Mesenchymal stem cell (in vitro differentiated cells and primary cell): ENCODE results near the gene AGAP1.

Experiments used
- DNase-seq: peaks from one replicate; pipeline ENCODE4 v3.0.0-alpha.2; 2013
- H2AFZ ChIP-seq: one replicate; pipeline ENCODE4 v1.6.1; 2013; ENCODE audit warnings: low read depth, mild to moderate bottlenecking, control low read depth, inconsistent platforms, low read length, moderate library complexity
- H2AK5ac ChIP-seq: 2 replicates; pipeline ENCODE4 v1.6.1; 2013; ENCODE audit warnings: low read length, moderate library complexity, mild to moderate bottlenecking, inconsistent platforms; ENCODE audit not compliant: severe bottlenecking
- H2BK120ac ChIP-seq: one replicate; pipeline ENCODE4 v1.6.1; 2013; ENCODE audit warnings: low read depth, mild to moderate bottlenecking, inconsistent platforms, low read length, moderate library complexity
- H2BK12ac ChIP-seq, 2 experiments: one replicate each; pipeline ENCODE4 v1.6.1; 2013; ENCODE audit warnings: inconsistent platforms in 2 of 2, low read length in 2 of 2, mild to moderate bottlenecking in 2 of 2, moderate library complexity in 2 of 2, control low read depth in 1 of 2
- H2BK15ac ChIP-seq: one replicate; pipeline ENCODE4 v1.6.1; 2013; ENCODE audit warnings: mild to moderate bottlenecking, low read depth, inconsistent platforms; ENCODE audit not compliant: poor library complexity, severe bottlenecking
- H2BK5ac ChIP-seq: 2 replicates; pipeline ENCODE4 v1.6.1; 2013; ENCODE audit warnings: low read depth, mild to moderate bottlenecking, low read length, control low read depth, inconsistent platforms; ENCODE audit not compliant: poor library complexity, severe bottlenecking
- H3K14ac ChIP-seq, 2 experiments: one replicate each; pipeline ENCODE4 v1.6.1; 2013; ENCODE audit warnings: inconsistent platforms in 2 of 2, low read length in 2 of 2, control low read depth in 1 of 2, mild to moderate bottlenecking in 1 of 2, moderate library complexity in 1 of 2
- H3K18ac ChIP-seq, 2 experiments: one replicate each; pipeline ENCODE4 v1.6.1; 2013; ENCODE audit warnings: inconsistent platforms in 2 of 2, low read length in 2 of 2, control low read depth in 1 of 2, low read depth in 1 of 2, mild to moderate bottlenecking in 1 of 2
- H3K23ac ChIP-seq, 2 experiments: one replicate each; pipeline ENCODE4 v1.6.1; 2013; ENCODE audit warnings: inconsistent platforms in 2 of 2, low read length in 2 of 2, mild to moderate bottlenecking in 2 of 2, moderate library complexity in 2 of 2, control low read depth in 1 of 2
- H3K27ac ChIP-seq: 2 replicates; pipeline ENCODE4 v1.5.1; 2013; ENCODE audit warnings: mild to moderate bottlenecking, moderate library complexity, low read length, control low read depth, inconsistent platforms; ENCODE audit not compliant: poor library complexity, severe bottlenecking
- H3K27me3 ChIP-seq, 2 experiments: 2 replicates each; pipeline versions ENCODE4 v1.6.1 to v1.7.0; 2013; ENCODE audit warnings: low read length in 2 of 2, mild to moderate bottlenecking in 2 of 2, moderate library complexity in 2 of 2, control low read depth in 1 of 2, inconsistent platforms in 1 of 2; ENCODE audit not compliant: control insufficient read depth in 1 of 2, insufficient read depth in 1 of 2
- H3K36me3 ChIP-seq, 2 experiments: 2 replicates each; pipeline versions ENCODE4 v1.6.1 to v1.7.0; 2013; ENCODE audit warnings: low read length in 2 of 2, control low read depth in 1 of 2, inconsistent platforms in 1 of 2, low read depth in 1 of 2, mild to moderate bottlenecking in 1 of 2; ENCODE audit not compliant: insufficient read depth in 2 of 2, control insufficient read depth in 1 of 2
- H3K4ac ChIP-seq, 2 experiments: one replicate each; pipeline ENCODE4 v1.6.1; 2013; ENCODE audit warnings: inconsistent platforms in 2 of 2, low read length in 2 of 2, mild to moderate bottlenecking in 2 of 2, moderate library complexity in 2 of 2, control low read depth in 1 of 2, low read depth in 1 of 2
- H3K4me1 ChIP-seq: 2 replicates; pipeline ENCODE4 v1.6.1; 2013; ENCODE audit warnings: low read depth, low read length, control low read depth; ENCODE audit not compliant: control insufficient read depth, insufficient read depth
- H3K4me2 ChIP-seq: 2 replicates; pipeline ENCODE4 v1.6.1; 2013; ENCODE audit warnings: low read length, mild to moderate bottlenecking, inconsistent platforms; ENCODE audit not compliant: poor library complexity, severe bottlenecking
- H3K4me3 ChIP-seq, 2 experiments: 2 replicates each; pipeline versions ENCODE4 v1.5.1 to v1.7.0; 2013; ENCODE audit warnings: low read length in 2 of 2, mild to moderate bottlenecking in 2 of 2, control low read depth in 1 of 2, low read depth in 1 of 2; ENCODE audit not compliant: insufficient read depth in 1 of 2
- H3K79me1 ChIP-seq: replicated peaks from 2 replicates; pipeline ENCODE4 v1.6.1; 2013; ENCODE audit warnings: mild to moderate bottlenecking, control low read depth, low read length, inconsistent platforms; ENCODE audit not compliant: poor library complexity, severe bottlenecking
- H3K9ac ChIP-seq: 2 replicates; pipeline ENCODE4 v1.7.0; 2013; ENCODE audit warnings: mild to moderate bottlenecking, low read length, moderate library complexity
- H3K9me3 ChIP-seq: 2 replicates; pipeline ENCODE4 v1.7.0; 2013; ENCODE audit warnings: mild to moderate bottlenecking, low read length; ENCODE audit not compliant: control insufficient read depth
- H4K8ac ChIP-seq: one replicate; pipeline ENCODE4 v1.6.1; 2013; ENCODE audit warnings: inconsistent platforms, mild to moderate bottlenecking, low read length, moderate library complexity
- H4K91ac ChIP-seq: one replicate; pipeline ENCODE4 v1.6.1; 2013; ENCODE audit warnings: mild to moderate bottlenecking, low read length, inconsistent platforms
- WGBS: methylation state at CpG from one replicate; pipeline ENCODE4 v1.1.7; 2013; ENCODE audit warnings: mixed read lengths; 5-methylcytosine and 5-hydroxymethylcytosine counted together

The AGAP1 gene

GRCh38 chr2:235811446-235812184 is 317.8 kb downstream of the AGAP1 start:
- no peak overlapping the region for H2AK5ac ChIP-seq
- H4K91ac ChIP-seq: no peak overlapping the region
- H2AFZ ChIP-seq: no peak overlapping the region
- H3K23ac ChIP-seq: no peak overlapping the region
- no peak overlapping the region for H4K8ac ChIP-seq
- H2BK12ac ChIP-seq: no peak overlapping the region
- H3K27ac ChIP-seq: no peak overlapping the region
- peaks cover 5% of the 10 kb centered on the region for H3K79me1 ChIP-seq
- no peak overlapping the region for H2BK15ac ChIP-seq
- no peaks in the 10 kb centered on the region for H3K9me3 ChIP-seq
- no peak for DNase-seq
- WGBS: 97% methylated on average over 19 of the region's 20 CpGs
- H3K27me3 ChIP-seq: no peaks in the 10 kb centered on the region
- no peak overlapping the region for H3K4ac ChIP-seq
- no peak overlapping the region for H3K14ac ChIP-seq
- peaks cover 2% of the 10 kb centered on the region for H3K4me1 ChIP-seq
- H2BK120ac ChIP-seq: no peak overlapping the region
- H3K18ac ChIP-seq: no peak overlapping the region
- H2BK5ac ChIP-seq: no peak overlapping the region
- no peak overlapping the region for H3K4me3 ChIP-seq
- H3K4me2 ChIP-seq: no peak overlapping the region
- no peak overlapping the region for H3K9ac ChIP-seq
- H3K36me3 ChIP-seq: peaks cover 47 to 85% of the 10 kb centered on the region in 2 experiments

- H2AK5ac ChIP-seq: no peak overlapping the region
- no peak overlapping the region for H2BK15ac ChIP-seq
- no peak overlapping the region for H3K18ac ChIP-seq
- H3K4me2 ChIP-seq: no peak overlapping the region
- H2AFZ ChIP-seq: no peak overlapping the region
- no peak for DNase-seq
- H3K79me1 ChIP-seq: peaks cover 5% of the 10 kb centered on the region
- H3K9ac ChIP-seq: no peak overlapping the region
- H4K91ac ChIP-seq: no peak overlapping the region
- H2BK5ac ChIP-seq: no peak overlapping the region
- no peak overlapping the region for H2BK120ac ChIP-seq
- H3K9me3 ChIP-seq: no peaks in the 10 kb centered on the region
- no peaks in the 10 kb centered on the region for H3K27me3 ChIP-seq
- 97% methylated on average over 18 of the region's 18 CpGs for WGBS
- no peak overlapping the region for H4K8ac ChIP-seq
- H3K14ac ChIP-seq: no peak overlapping the region
- H3K4me1 ChIP-seq: peaks cover 2% of the 10 kb centered on the region
- H3K4ac ChIP-seq: no peak overlapping the region
- H3K36me3 ChIP-seq: peaks cover 44 to 85% of the 10 kb centered on the region in 2 experiments
- H3K27ac ChIP-seq: no peak overlapping the region
- no peak overlapping the region for H2BK12ac ChIP-seq
- H3K23ac ChIP-seq: no peak overlapping the region
- no peak overlapping the region for H3K4me3 ChIP-seq
These were observed 318.4 kb downstream of the AGAP1 start for GRCh38 chr2:235812185-235812665.

DNA sequence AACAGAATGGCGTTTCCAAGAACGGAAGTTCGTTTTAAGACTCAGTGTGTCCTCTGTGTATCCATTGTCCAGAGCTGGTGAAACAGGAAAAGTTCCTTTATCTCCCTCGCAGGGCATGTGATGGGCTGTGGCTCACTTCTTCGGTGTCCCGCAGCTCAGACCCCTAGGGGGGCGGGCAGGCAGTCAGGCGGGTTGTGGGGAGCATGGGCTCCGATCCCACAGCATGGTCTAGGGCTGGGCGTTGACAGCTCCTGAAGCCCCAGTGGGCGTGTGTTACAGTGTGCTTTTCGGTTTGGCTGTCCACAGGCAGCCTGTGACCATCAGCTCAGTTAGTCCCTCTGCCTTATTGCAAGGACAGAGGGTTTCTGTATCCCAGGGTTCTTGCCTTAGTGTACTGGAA is 319.6 kb downstream of the AGAP1 start:
- peaks cover 35 to 79% of the 10 kb centered on the region in 2 experiments for H3K36me3 ChIP-seq
- no peak overlapping the region for H4K8ac ChIP-seq
- peaks cover 5% of the 10 kb centered on the region for H3K79me1 ChIP-seq
- no peak overlapping the region for H3K18ac ChIP-seq
- no peak overlapping the region for H2AK5ac ChIP-seq
- H2BK12ac ChIP-seq: no peak overlapping the region
- no peak overlapping the region for H2BK5ac ChIP-seq
- H3K23ac ChIP-seq: no peak overlapping the region
- no peak overlapping the region for H3K9ac ChIP-seq
- no peak overlapping the region for H2BK15ac ChIP-seq
- H4K91ac ChIP-seq: no peak overlapping the region
- no peak overlapping the region for H3K4ac ChIP-seq
- 97% methylated on average over 12 of the region's 12 CpGs for whole genome bisulfite sequencing
- H3K4me1 ChIP-seq: peaks cover 4% of the 10 kb centered on the region
- no peak overlapping the region for H3K14ac ChIP-seq
- no peaks in the 10 kb centered on the region for H3K9me3 ChIP-seq
- H3K27me3 ChIP-seq: no peaks in the 10 kb centered on the region
- no peak overlapping the region for H3K4me2 ChIP-seq
- H3K27ac ChIP-seq: no peak overlapping the region
- DNase-seq: no peak
- no peak overlapping the region for H2BK120ac ChIP-seq
- H3K4me3 ChIP-seq: no peak overlapping the region
- H2AFZ ChIP-seq: no peak overlapping the region

DNA sequence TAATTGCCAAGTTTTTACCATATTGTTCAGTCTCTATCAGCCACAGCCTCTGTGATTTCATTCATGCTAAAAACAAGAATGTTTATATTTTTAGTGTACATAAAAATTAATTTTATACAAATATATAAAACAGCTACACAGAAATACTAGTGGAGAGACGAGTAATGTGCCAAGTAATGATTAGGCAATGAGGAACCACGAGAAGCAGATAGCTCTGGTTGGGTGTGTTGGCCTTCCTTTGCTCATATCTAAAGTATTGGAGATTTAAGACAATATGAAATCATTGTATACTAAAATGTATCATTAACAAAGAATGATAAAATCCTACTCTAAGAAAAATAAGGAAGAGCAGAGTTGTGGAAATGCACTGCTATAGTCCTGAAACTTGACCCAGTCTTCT is 326.7 kb downstream of the AGAP1 start:
- H3K27me3 ChIP-seq: no peaks in the 10 kb centered on the region
- H3K9ac ChIP-seq: no peak overlapping the region
- peaks cover 2% of the 10 kb centered on the region for H3K79me1 ChIP-seq
- H2BK120ac ChIP-seq: no peak overlapping the region
- H3K4me3 ChIP-seq: no peak overlapping the region
- no peak overlapping the region for H4K8ac ChIP-seq
- H3K4me1 ChIP-seq: peaks cover 2% of the 10 kb centered on the region
- H4K91ac ChIP-seq: no peak overlapping the region
- H3K36me3 ChIP-seq: peaks cover 6 to 37% of the 10 kb centered on the region in 2 experiments
- no peak overlapping the region for H3K4me2 ChIP-seq
- no peak overlapping the region for H3K18ac ChIP-seq
- no peak overlapping the region for H2AFZ ChIP-seq
- DNase-seq: no peak
- H3K9me3 ChIP-seq: no peaks in the 10 kb centered on the region
- no CpG with 5 or more reads among the region's 2 CpGs for WGBS
- no peak overlapping the region for H3K27ac ChIP-seq
- H2AK5ac ChIP-seq: no peak overlapping the region
- no peak overlapping the region for H3K23ac ChIP-seq
- no peak overlapping the region for H3K14ac ChIP-seq
- H2BK15ac ChIP-seq: no peak overlapping the region
- H2BK5ac ChIP-seq: no peak overlapping the region
- H3K4ac ChIP-seq: no peak overlapping the region
- no peak overlapping the region for H2BK12ac ChIP-seq
